H9 (cell line): ENCODE measurements around the gene ATP8B4. TPM values are rescaled to one million over a fixed set of nuclear protein-coding genes. Genes with fewer than 3 reads are reported as not detected.

Experiments
- DNase-seq: peaks from one replicate; pipeline ENCODE4 v3.0.0-alpha.2; 2017
- H2AFZ ChIP-seq: one replicate; pipeline ENCODE4 v1.6.1; 2013; ENCODE audit warnings: mild to moderate bottlenecking, low read length, control low read depth, moderate library complexity
- H2AK5ac ChIP-seq: 2 replicates; pipeline ENCODE4 v1.6.1; 2013; ENCODE audit warnings: low read length, control low read depth, mixed read lengths; ENCODE audit not compliant: insufficient read length
- H2BK120ac ChIP-seq: one replicate; pipeline ENCODE4 v1.6.1; 2013; ENCODE audit warnings: low read depth, mild to moderate bottlenecking, low read length, control low read depth, inconsistent platforms; ENCODE audit not compliant: poor library complexity, severe bottlenecking
- H2BK12ac ChIP-seq: 2 replicates; pipeline ENCODE4 v1.6.1; 2013; ENCODE audit warnings: low read length, control low read depth, mixed read lengths, low read depth; ENCODE audit not compliant: insufficient read length
- H2BK15ac ChIP-seq: 2 replicates; pipeline ENCODE4 v1.6.1; 2013; ENCODE audit warnings: low read depth, low read length, control low read depth
- H2BK20ac ChIP-seq: one replicate; pipeline ENCODE4 v1.6.1; 2013; ENCODE audit warnings: low read depth, mild to moderate bottlenecking, low read length, control low read depth, inconsistent platforms; ENCODE audit not compliant: poor library complexity, severe bottlenecking
- H2BK5ac ChIP-seq: 2 replicates; pipeline ENCODE4 v1.6.1; 2013; ENCODE audit warnings: low read length, control low read depth, mixed read lengths; ENCODE audit not compliant: insufficient read length
- H3K14ac ChIP-seq: 2 replicates; pipeline ENCODE4 v1.6.1; 2013; ENCODE audit warnings: low read length, control low read depth; ENCODE audit not compliant: insufficient read depth
- H3K18ac ChIP-seq: 2 replicates; pipeline ENCODE4 v1.6.1; 2013; ENCODE audit warnings: low read depth, mild to moderate bottlenecking, mixed read lengths, low read length, control low read depth; ENCODE audit not compliant: insufficient read length
- H3K23ac ChIP-seq: 2 replicates; pipeline ENCODE4 v1.6.1; 2013; ENCODE audit warnings: low read length, control low read depth, mixed read lengths, low read depth; ENCODE audit not compliant: insufficient read length
- H3K23me2 ChIP-seq: 2 replicates; pipeline ENCODE4 v1.6.1; 2013; ENCODE audit warnings: low read depth, mild to moderate bottlenecking, mixed read lengths, low read length, control low read depth; ENCODE audit not compliant: insufficient read length, poor library complexity, severe bottlenecking
- H3K27ac ChIP-seq: 2 replicates; pipeline ENCODE4 v1.5.1; 2013; ENCODE audit warnings: low read length, control low read depth, mixed read lengths, low read depth; ENCODE audit not compliant: insufficient read length
- H3K27me3 ChIP-seq: 2 replicates; pipeline ENCODE4 v1.6.1; 2013; ENCODE audit warnings: low read length, control low read depth, inconsistent platforms; ENCODE audit not compliant: insufficient read depth
- H3K4ac ChIP-seq: 2 replicates; pipeline ENCODE4 v1.6.1; 2013; ENCODE audit warnings: low read depth, mild to moderate bottlenecking, control low read depth, inconsistent platforms, low read length, moderate library complexity
- H3K4me1 ChIP-seq: 2 replicates; pipeline ENCODE4 v1.6.1; 2013; ENCODE audit warnings: low read length, control low read depth, inconsistent platforms; ENCODE audit not compliant: insufficient read depth
- H3K4me2 ChIP-seq: 2 replicates; pipeline ENCODE4 v1.6.1; 2013; ENCODE audit warnings: low read length, control low read depth, mixed read lengths; ENCODE audit not compliant: insufficient read length, insufficient read depth
- H3K56ac ChIP-seq: 2 replicates; pipeline ENCODE4 v1.6.1; 2013; ENCODE audit warnings: low read depth, mild to moderate bottlenecking, mixed read lengths, low read length, control low read depth; ENCODE audit not compliant: insufficient read length
- H3K79me1 ChIP-seq: 2 replicates; pipeline ENCODE4 v1.6.1; 2013; ENCODE audit warnings: low read depth, mild to moderate bottlenecking, moderate library complexity, low read length, control low read depth, inconsistent platforms; ENCODE audit not compliant: insufficient read depth, poor library complexity, severe bottlenecking
- H3K79me2 ChIP-seq: 2 replicates; pipeline ENCODE4 v1.6.1; 2013; ENCODE audit warnings: low read length, control low read depth, inconsistent platforms; ENCODE audit not compliant: insufficient read depth
- H3K9ac ChIP-seq: 2 replicates; pipeline ENCODE4 v1.6.1; 2013; ENCODE audit warnings: low read length, control low read depth, mixed read lengths; ENCODE audit not compliant: insufficient read length; ENCODE audit errors: extremely low read depth
- H3K9me3 ChIP-seq: one replicate; pipeline ENCODE4 v1.6.1; 2013; ENCODE audit warnings: low read depth, low read length, inconsistent platforms; ENCODE audit not compliant: control insufficient read depth
- H3T11ph ChIP-seq: one replicate; pipeline ENCODE4 v1.6.1; 2013; ENCODE audit warnings: mild to moderate bottlenecking, low read length, control low read depth, inconsistent platforms
- H4K20me1 ChIP-seq: one replicate; pipeline ENCODE4 v1.6.1; 2013; ENCODE audit not compliant: control insufficient read depth, insufficient read length, insufficient read depth
- H4K5ac ChIP-seq: 2 replicates; pipeline ENCODE4 v1.6.1; 2013; ENCODE audit warnings: low read depth, mild to moderate bottlenecking, mixed read lengths, low read length, control low read depth; ENCODE audit not compliant: insufficient read length
- H4K8ac ChIP-seq: replicated peaks from 2 replicates; pipeline ENCODE4 v1.6.1; 2013; ENCODE audit warnings: low read length, control low read depth, mixed read lengths, low read depth; ENCODE audit not compliant: insufficient read length
- H4K91ac ChIP-seq: 2 replicates; pipeline ENCODE4 v1.6.1; 2013; ENCODE audit warnings: low read depth, mild to moderate bottlenecking, moderate library complexity, mixed read lengths, low read length, control low read depth; ENCODE audit not compliant: insufficient read length
- H3K27ac Mint-ChIP-seq, 3 experiments: 2 replicates in 2 of 3; 3 replicates in 1 of 3; pipeline ENCODE4 v1.8.0; 2020 to 2021; ENCODE audit warnings: mixed read lengths in 3 of 3, mild to moderate bottlenecking in 1 of 3, moderate library complexity in 1 of 3
- H3K27me3 Mint-ChIP-seq: 2 replicates; pipeline ENCODE4 v1.8.0; 2021; ENCODE audit warnings: low read depth, mild to moderate bottlenecking, moderate library complexity, mixed read lengths
- H3K36me3 Mint-ChIP-seq, 3 experiments: 2 replicates in 2 of 3; 3 replicates in 1 of 3; pipeline ENCODE4 v1.8.0; 2020 to 2021; ENCODE audit warnings: low read depth in 3 of 3, mixed read lengths in 3 of 3; ENCODE audit not compliant: insufficient read depth in 1 of 3
- H3K4me1 Mint-ChIP-seq, 2 experiments: 2 replicates each; pipeline ENCODE4 v1.8.0; 2020; ENCODE audit warnings: mixed read lengths in 2 of 2
- H3K4me3 Mint-ChIP-seq, 2 experiments: 2 replicates in 1 of 2; 3 replicates in 1 of 2; pipeline ENCODE4 v1.8.0; 2020 to 2021; ENCODE audit warnings: mild to moderate bottlenecking in 2 of 2, mixed read lengths in 2 of 2, moderate library complexity in 1 of 2
- H3K9me3 Mint-ChIP-seq, 2 experiments: 2 replicates in 1 of 2; 3 replicates in 1 of 2; pipeline ENCODE4 v1.8.0; 2020; ENCODE audit warnings: mild to moderate bottlenecking in 2 of 2, mixed read lengths in 2 of 2, moderate library complexity in 1 of 2
- total RNA-seq: library from RNA; stranded (reverse); gene quantifications from 2 replicates; pipeline ENCODE4 v1.2.1, GENCODE V29; 2021
- TF ChIP-seq, protein P1 (sequence below): fragments of 200-600 bp; sonication (generic); conservative IDR thresholded peaks from 3 replicates; pipeline ENCODE4 v1.8.0; 2021; ENCODE audit warnings: antibody characterized with exemption, mild to moderate bottlenecking

ATP8B4 gene
- total RNA-seq, 1 experiment from 2014 or later = 0.52 TPM

DNA sequence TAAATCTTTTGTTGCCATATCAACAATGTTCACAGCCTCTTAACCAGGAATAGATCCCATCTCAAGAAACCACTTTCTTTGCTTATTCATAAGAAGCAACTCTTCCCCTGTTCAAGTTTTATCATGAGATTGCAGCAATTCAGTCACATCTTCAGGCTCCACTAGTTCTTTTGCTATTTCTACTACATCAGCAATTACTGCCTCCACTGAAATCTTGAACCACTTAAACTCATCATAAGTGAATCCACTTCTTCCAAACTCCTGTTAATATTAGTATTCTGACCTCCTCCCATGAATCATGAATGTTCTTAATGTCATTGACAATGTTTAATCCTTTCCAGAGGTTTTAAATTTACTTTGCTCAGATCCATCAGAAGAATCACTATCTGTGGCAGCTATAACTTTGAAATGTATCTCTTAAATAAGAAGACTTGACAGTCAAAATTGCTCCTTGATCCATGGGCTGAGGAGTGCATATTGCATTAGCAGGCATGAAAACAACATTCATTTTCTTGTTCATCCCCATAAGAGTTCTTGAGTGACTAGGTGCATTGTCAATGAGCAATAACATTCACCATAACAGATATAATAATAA lies 292.3 kb downstream of the ATP8B4 start:
- Histone ChIP-seq H3K27ac (no peak overlapping the region), H4K20me1 (no peaks in the 10 kb centered on the region), H2AFZ (no peak overlapping the region), H3K14ac (no peak overlapping the region), H3K4me1 (no peaks in the 10 kb centered on the region), H4K8ac (no peak overlapping the region), H3K56ac (no peak overlapping the region), H2BK20ac (no peak overlapping the region), H2AK5ac (no peak overlapping the region), H3T11ph (no peak overlapping the region), H3K23ac (no peak overlapping the region), H3K79me1 (no peaks in the 10 kb centered on the region), H3K4me2 (no peak overlapping the region), H3K79me2 (no peaks in the 10 kb centered on the region), H4K5ac (no peak overlapping the region), H2BK15ac (no peak overlapping the region), H3K9ac (no peak overlapping the region), H2BK120ac (no peak overlapping the region), H3K23me2 (no peaks in the 10 kb centered on the region), H4K91ac (no peak overlapping the region), H2BK12ac (no peak overlapping the region), H3K9me3 (no peaks in the 10 kb centered on the region), H3K4ac (no peak overlapping the region), H2BK5ac (no peak overlapping the region), H3K27me3 (no peaks in the 10 kb centered on the region), H3K18ac (no peak overlapping the region)
- no peaks in the 10 kb centered on the region for H3K27me3 Mint-ChIP-seq
- H3K27ac Mint-ChIP-seq = no peak overlapping the region
- no peak overlapping the region for H3K4me3 Mint-ChIP-seq
- no peaks in the 10 kb centered on the region; a peak in 1 of 5 replicates for H3K9me3 Mint-ChIP-seq
- TF ChIP-seq, protein P1, sequence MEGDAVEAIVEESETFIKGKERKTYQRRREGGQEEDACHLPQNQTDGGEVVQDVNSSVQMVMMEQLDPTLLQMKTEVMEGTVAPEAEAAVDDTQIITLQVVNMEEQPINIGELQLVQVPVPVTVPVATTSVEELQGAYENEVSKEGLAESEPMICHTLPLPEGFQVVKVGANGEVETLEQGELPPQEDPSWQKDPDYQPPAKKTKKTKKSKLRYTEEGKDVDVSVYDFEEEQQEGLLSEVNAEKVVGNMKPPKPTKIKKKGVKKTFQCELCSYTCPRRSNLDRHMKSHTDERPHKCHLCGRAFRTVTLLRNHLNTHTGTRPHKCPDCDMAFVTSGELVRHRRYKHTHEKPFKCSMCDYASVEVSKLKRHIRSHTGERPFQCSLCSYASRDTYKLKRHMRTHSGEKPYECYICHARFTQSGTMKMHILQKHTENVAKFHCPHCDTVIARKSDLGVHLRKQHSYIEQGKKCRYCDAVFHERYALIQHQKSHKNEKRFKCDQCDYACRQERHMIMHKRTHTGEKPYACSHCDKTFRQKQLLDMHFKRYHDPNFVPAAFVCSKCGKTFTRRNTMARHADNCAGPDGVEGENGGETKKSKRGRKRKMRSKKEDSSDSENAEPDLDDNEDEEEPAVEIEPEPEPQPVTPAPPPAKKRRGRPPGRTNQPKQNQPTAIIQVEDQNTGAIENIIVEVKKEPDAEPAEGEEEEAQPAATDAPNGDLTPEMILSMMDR = no peak
- DNase-seq = no peak
- H3K36me3 Mint-ChIP-seq = no peaks in the 10 kb centered on the region
- peaks cover 0 to 3% of the 10 kb centered on the region in 2 experiments; a peak in 2 of 4 replicates for H3K4me1 Mint-ChIP-seq
